Measurements from ENCODE around the gene SMIM14. TPM values are rescaled to one million over a fixed set of nuclear protein-coding genes. Genes with fewer than 3 reads are reported as not detected.

The SMIM14 gene
- total RNA-seq, 1 donor from 2014 or later: 42.6 TPM

- DNase-seq (ENCODE audit: low spot score): no peak
- Mint-ChIP-seq H3K36me3 (ENCODE audit: low read depth) (peaks cover 16% of the 10 kb centered on the region), H3K9me3 (ENCODE audit: low read depth) (peaks cover 4% of the 10 kb centered on the region), H3K27ac (ENCODE audit: unreplicated experiment) (no peak overlapping the region), H3K4me1 (ENCODE audit: low read depth) (peaks cover 12% of the 10 kb centered on the region), H3K27me3 (ENCODE audit: low read depth) (no peaks in the 10 kb centered on the region), H3K4me3 (ENCODE audit: unreplicated experiment) (no peak overlapping the region)
- no peak for TF ChIP-seq CTCF (IDR thresholded peaks at IDR 0.05)
These were observed 69.5 kb downstream of the SMIM14 start for GRCh38 chr4:39569209-39569608.

GRCh38 chr4:39568805-39569204, 69.9 kb downstream of the SMIM14 start:
- peaks cover 16% of the 10 kb centered on the region for H3K36me3 Mint-ChIP-seq (ENCODE audit: low read depth)
- no peak overlapping the region for H3K27ac Mint-ChIP-seq (ENCODE audit: unreplicated experiment)
- DNase-seq (ENCODE audit: low spot score): no peak
- TF ChIP-seq CTCF (IDR thresholded peaks at IDR 0.05): no peak
- peaks cover 12% of the 10 kb centered on the region for H3K4me1 Mint-ChIP-seq (ENCODE audit: low read depth)
- peaks cover 4% of the 10 kb centered on the region for H3K9me3 Mint-ChIP-seq (ENCODE audit: low read depth)
- no peaks in the 10 kb centered on the region for H3K27me3 Mint-ChIP-seq (ENCODE audit: low read depth)
- no peak overlapping the region for H3K4me3 Mint-ChIP-seq (ENCODE audit: unreplicated experiment)

GRCh38 chr4:39565878-39566600, 72.6 kb downstream of the SMIM14 start:
- H3K4me3 Mint-ChIP-seq (ENCODE audit: unreplicated experiment): no peak overlapping the region
- H3K9me3 Mint-ChIP-seq (ENCODE audit: low read depth): peaks cover 4% of the 10 kb centered on the region
- peaks cover 13% of the 10 kb centered on the region for H3K36me3 Mint-ChIP-seq (ENCODE audit: low read depth)
- no peak for TF ChIP-seq CTCF (IDR thresholded peaks at IDR 0.05)
- no peak for DNase-seq (ENCODE audit: low spot score)
- H3K27me3 Mint-ChIP-seq (ENCODE audit: low read depth): no peaks in the 10 kb centered on the region
- peaks cover 12% of the 10 kb centered on the region for H3K4me1 Mint-ChIP-seq (ENCODE audit: low read depth)
- H3K27ac Mint-ChIP-seq (ENCODE audit: unreplicated experiment): peak overlapping the region; percentile 78

DNA sequence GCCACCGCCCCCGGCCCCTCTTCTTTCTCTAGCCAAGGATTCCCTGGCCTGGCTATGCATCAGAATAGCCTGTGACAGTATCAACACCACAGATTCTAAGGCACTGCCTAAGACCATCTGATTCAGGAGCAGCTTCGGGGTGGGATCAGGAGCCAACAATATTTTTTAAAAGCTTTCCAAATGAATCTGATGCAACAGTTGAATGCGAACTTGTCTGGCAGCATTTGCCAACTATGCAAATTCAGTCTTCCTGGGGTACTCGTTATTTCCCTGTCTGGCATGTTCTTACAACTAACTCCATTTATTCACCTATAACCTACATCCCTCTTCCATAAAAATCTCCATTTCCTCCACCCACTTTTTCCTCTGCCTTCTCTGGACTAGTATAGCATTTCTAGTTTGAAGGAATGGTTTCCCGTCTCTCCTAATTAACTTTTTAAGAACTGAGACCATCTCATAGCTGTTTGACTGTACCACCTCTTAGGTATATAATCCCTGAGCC, 75.3 kb downstream of the SMIM14 start:
- no peak for DNase-seq (ENCODE audit: low spot score)
- H3K4me3 Mint-ChIP-seq (ENCODE audit: unreplicated experiment): no peak overlapping the region
- H3K27ac Mint-ChIP-seq (ENCODE audit: unreplicated experiment): no peak overlapping the region
- H3K9me3 Mint-ChIP-seq (ENCODE audit: low read depth): peaks cover 4% of the 10 kb centered on the region
- no peak for TF ChIP-seq CTCF (IDR thresholded peaks at IDR 0.05)
- no peaks in the 10 kb centered on the region for H3K27me3 Mint-ChIP-seq (ENCODE audit: low read depth)
- peaks cover 11% of the 10 kb centered on the region for H3K36me3 Mint-ChIP-seq (ENCODE audit: low read depth)
- H3K4me1 Mint-ChIP-seq (ENCODE audit: low read depth): peaks cover 32% of the 10 kb centered on the region

GRCh38 chr4:39562792-39563191, 75.9 kb downstream of the SMIM14 start:
- no peak for DNase-seq (ENCODE audit: low spot score)
- Mint-ChIP-seq H3K27me3 (ENCODE audit: low read depth) (no peaks in the 10 kb centered on the region), H3K27ac (ENCODE audit: unreplicated experiment) (no peak overlapping the region), H3K36me3 (ENCODE audit: low read depth) (peaks cover 11% of the 10 kb centered on the region), H3K4me3 (ENCODE audit: unreplicated experiment) (no peak overlapping the region), H3K4me1 (ENCODE audit: low read depth) (peaks cover 36% of the 10 kb centered on the region), H3K9me3 (ENCODE audit: low read depth) (peaks cover 4% of the 10 kb centered on the region)
- TF ChIP-seq CTCF (IDR thresholded peaks at IDR 0.05): no peak
